PFSK-1 (cell line): ENCODE results near the gene PTGDS.

Experiments
- FOXP2 ChIP-seq: optimal IDR thresholded peaks from 2 replicates; pipeline ENCODE3; 2011; ENCODE audit warnings: borderline replicate concordance, control low read depth, inconsistent platforms; ENCODE audit not compliant: insufficient read depth; ENCODE audit errors: extremely low read length, extremely low read depth
- POLR2AphosphoS5 ChIP-seq: IDR thresholded peaks from 2 replicates; pipeline ENCODE4 v1.6.1; 2012; ENCODE audit warnings: low read depth, mild to moderate bottlenecking, control low read depth, low read length, moderate library complexity
- REST ChIP-seq, 2 experiments: IDR thresholded peaks; 2 replicates each; pipeline versions ENCODE4 v1.6.1 to v1.8.0; 2011 to 2012; ENCODE audit warnings: low read depth in 2 of 2, low read length in 2 of 2, control low read depth in 1 of 2, inconsistent platforms in 1 of 2, mild to moderate bottlenecking in 1 of 2, moderate library complexity in 1 of 2; ENCODE audit not compliant: insufficient read depth in 1 of 2
- SIN3A ChIP-seq: IDR thresholded peaks from 2 replicates; pipeline ENCODE4 v1.6.1; 2012; ENCODE audit warnings: mild to moderate bottlenecking, low read length, moderate library complexity, borderline replicate concordance; ENCODE audit not compliant: insufficient read depth
- TAF1 ChIP-seq: IDR thresholded peaks from 2 replicates; pipeline ENCODE4 v1.6.1; 2012; ENCODE audit warnings: low read length, control low read depth, borderline replicate concordance; ENCODE audit not compliant: insufficient read depth

GRCh38 chr9:136960212-136960937 lies 16.9 kb upstream of the PTGDS start:
- no peak for TF ChIP-seq SIN3A
- TF ChIP-seq TAF1, result no peak
- TF ChIP-seq POLR2AphosphoS5, result no peak
- no peak for TF ChIP-seq REST (IDR thresholded peaks at IDR 0.05; ENCODE audit: insufficient read depth in 1 of 2, low read depth in 2 of 2, low read length in 2 of 2)
- TF ChIP-seq FOXP2, result no peak
